Spleen (tissue), 11 donors: ENCODE measurements around the gene ITFG1. TPM values are rescaled to one million over a fixed set of nuclear protein-coding genes. Genes with fewer than 3 reads are reported as not detected.
"Not testable (repeated sequence)": the region's sequence is repeated elsewhere in the genome, so short reads cannot be mapped to it uniquely, and the experiment has no call there.

Source experiments
- DNase-seq: peaks from one replicate; pipeline ENCODE4 v3.0.0-alpha.2; 2020
- H3K27ac ChIP-seq, 8 donors: fragments of 200-600 bp; sonication (generic) in 7 of 8; 1 replicate in 4 of 8; 2 replicates in 4 of 8; pipeline versions ENCODE4 v1.5.0 to v1.8.0; 2016 to 2021; ENCODE audit warnings: inconsistent platforms in 4 of 8, mild to moderate bottlenecking in 4 of 8, moderate library complexity in 1 of 8
- H3K27me3 ChIP-seq, 7 donors: fragments of 200-600 bp; sonication (generic) in 6 of 7; replicated peaks in 1 of 7; 1 replicate in 4 of 7; 2 replicates in 3 of 7; pipeline versions ENCODE4 v1.5.0 to v1.8.0; 2016 to 2021; ENCODE audit warnings: inconsistent platforms in 3 of 7, mild to moderate bottlenecking in 1 of 7
- H3K36me3 ChIP-seq, 6 donors: fragments of 200-600 bp; sonication (generic) in 5 of 6; 1 replicate in 4 of 6; 2 replicates in 2 of 6; pipeline versions ENCODE4 v1.5.0 to v1.8.0; 2016 to 2021; ENCODE audit warnings: inconsistent platforms in 2 of 6
- H3K4me1 ChIP-seq, 6 donors: fragments of 200-600 bp; sonication (generic) in 5 of 6; 1 replicate in 3 of 6; 2 replicates in 3 of 6; pipeline versions ENCODE4 v1.5.0 to v1.8.0; 2016 to 2021; ENCODE audit warnings: inconsistent platforms in 3 of 6
- H3K4me3 ChIP-seq, 8 donors: fragments of 200-600 bp; sonication (generic) in 7 of 8; 1 replicate in 4 of 8; 2 replicates in 4 of 8; pipeline versions ENCODE4 v1.5.0 to v1.8.0; 2016 to 2021; ENCODE audit warnings: inconsistent platforms in 4 of 8, mild to moderate bottlenecking in 4 of 8, moderate library complexity in 2 of 8
- H3K9me3 ChIP-seq, 8 donors: fragments of 200-600 bp; sonication (generic) in 7 of 8; 1 replicate in 4 of 8; 2 replicates in 4 of 8; pipeline versions ENCODE4 v1.5.0 to v1.8.0; 2016 to 2021; ENCODE audit warnings: inconsistent platforms in 4 of 8
- POLR2A ChIP-seq, 3 donors: fragments of 450-650 bp; IDR thresholded peaks; one replicate each; pipeline ENCODE4 v1.5.1; 2017; ENCODE audit warnings: antibody characterized with exemption in 3 of 3, mild to moderate bottlenecking in 1 of 3
- POLR2AphosphoS5 ChIP-seq, 3 donors: sonication (generic); formaldehyde crosslinking; IDR thresholded peaks; one replicate each; pipeline ENCODE4 v1.5.1; 2017; ENCODE audit warnings: antibody characterized with exemption in 3 of 3
- WGBS, 5 donors: extraction: QIAGEN DNeasy Blood & Tissue Kit in 3 of 5; methylation state at CpG; one replicate each; pipeline versions ENCODE4 v1.1.5 to v1.1.7; 2013 to 2018; 5-methylcytosine and 5-hydroxymethylcytosine counted together
- intact Hi-C: fragments of 100-400 bp; cut with DNase I; formaldehyde crosslinking; loops from one replicate; pipeline ENCODE4 v1.15.0; 2023; ENCODE audit warnings: low total_unique reads
- polyA plus RNA-seq, 3 donors: library from polyadenylated mRNA; stranded (reverse); fragments of 200-250 nt; gene quantifications; one replicate each; pipeline ENCODE4 v1.2.1, GENCODE V29; 2013
- total RNA-seq, 7 donors: library from RNA; depleted of rRNA in 3 of 7; stranded (reverse); fragments of >200 nt in 3 of 7; fragmentation: NEBNext Ultra II Directional in 4 of 7; extraction: Animal tissue kit (Norgen Biotek cat#: 25700) in 4 of 7; gene quantifications; one replicate each; pipeline versions ENCODE4 v1.1.0 to v1.2.1, GENCODE V29; 2016 to 2021
- TF ChIP-seq, protein P1 (sequence below), 11 experiments: fragments of 200-600 bp in 7 of 11; fragments of 450-650 bp in 4 of 11; sonication (generic) in 4 of 11; IDR thresholded peaks in 8 of 11; conservative IDR thresholded peaks in 3 of 11; 1 replicate in 7 of 11; 2 replicates in 4 of 11; pipeline versions ENCODE4 v1.4.0 to v1.8.0; 2016 to 2021; ENCODE audit warnings: antibody characterized with exemption in 11 of 11, inconsistent platforms in 4 of 11, mild to moderate bottlenecking in 1 of 11
- donor health status: healthy with polysubstance abuse.
- donor health status: DM: no; HTN: no; CAD: no; lungs with moderate emphysema.
- donor health status: DM: no; HTN: no; CAD: no.
- donor health status: Bipolar disorder and iron deficiency.
- donor health status: healthy.
- donor health status: DM: no; HTN: no; CAD: no.
- donor health status: DM: yes; HTN: yes; CAD: no.

Gene ITFG1
- total and polyA plus RNA-seq, 10 donors = 9.0 to 62.3 (median 47.6) TPM

DNA sequence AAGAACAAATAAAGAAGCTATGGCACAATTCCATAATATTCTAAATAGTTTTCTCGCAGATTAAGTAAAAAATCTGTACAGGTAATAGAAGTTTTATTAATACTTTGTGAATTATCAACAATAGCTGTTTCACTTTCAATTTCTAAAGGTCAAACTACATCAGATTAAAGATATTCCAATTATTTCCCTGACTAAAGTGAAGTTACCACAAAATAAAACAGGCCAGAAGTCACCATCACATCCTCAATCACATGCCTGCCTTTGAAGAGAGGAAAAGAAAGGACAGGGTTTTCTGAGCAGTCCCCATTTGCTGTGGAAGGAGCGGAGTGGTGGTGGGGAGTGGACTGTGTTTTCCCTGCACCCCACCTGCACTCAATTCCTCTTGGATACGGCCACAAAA, 11.1 kb downstream of the ITFG1 start:
- intact Hi-C loops = no loop called here
- Histone ChIP-seq H3K4me1 (peaks cover 0 to 19% (median 6%) of the 10 kb centered on the region in 6 donors), H3K9me3 (no peaks in the 10 kb centered on the region), H3K27me3 (no peaks in the 10 kb centered on the region), H3K4me3 (no peak overlapping the region), H3K36me3 (peaks cover 0 to 89% (median 38%) of the 10 kb centered on the region in 6 donors), H3K27ac (peak overlapping the region in 1 of 8 donors; percentile 21)
- DNase-seq = no peak
- 85 to 93% (median 87%) methylated on average over 3 of the region's 3 CpGs for WGBS, 5 donors
- TF ChIP-seq, protein P1, sequence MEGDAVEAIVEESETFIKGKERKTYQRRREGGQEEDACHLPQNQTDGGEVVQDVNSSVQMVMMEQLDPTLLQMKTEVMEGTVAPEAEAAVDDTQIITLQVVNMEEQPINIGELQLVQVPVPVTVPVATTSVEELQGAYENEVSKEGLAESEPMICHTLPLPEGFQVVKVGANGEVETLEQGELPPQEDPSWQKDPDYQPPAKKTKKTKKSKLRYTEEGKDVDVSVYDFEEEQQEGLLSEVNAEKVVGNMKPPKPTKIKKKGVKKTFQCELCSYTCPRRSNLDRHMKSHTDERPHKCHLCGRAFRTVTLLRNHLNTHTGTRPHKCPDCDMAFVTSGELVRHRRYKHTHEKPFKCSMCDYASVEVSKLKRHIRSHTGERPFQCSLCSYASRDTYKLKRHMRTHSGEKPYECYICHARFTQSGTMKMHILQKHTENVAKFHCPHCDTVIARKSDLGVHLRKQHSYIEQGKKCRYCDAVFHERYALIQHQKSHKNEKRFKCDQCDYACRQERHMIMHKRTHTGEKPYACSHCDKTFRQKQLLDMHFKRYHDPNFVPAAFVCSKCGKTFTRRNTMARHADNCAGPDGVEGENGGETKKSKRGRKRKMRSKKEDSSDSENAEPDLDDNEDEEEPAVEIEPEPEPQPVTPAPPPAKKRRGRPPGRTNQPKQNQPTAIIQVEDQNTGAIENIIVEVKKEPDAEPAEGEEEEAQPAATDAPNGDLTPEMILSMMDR (IDR thresholded peaks at IDR 0.05 in 8 of 11, conservative IDR thresholded peaks at IDR 0.05 in 3 of 11) = no peak
- TF ChIP-seq POLR2AphosphoS5 (IDR thresholded peaks at IDR 0.05) (no peak), POLR2A (IDR thresholded peaks at IDR 0.05) (no peak)

DNA sequence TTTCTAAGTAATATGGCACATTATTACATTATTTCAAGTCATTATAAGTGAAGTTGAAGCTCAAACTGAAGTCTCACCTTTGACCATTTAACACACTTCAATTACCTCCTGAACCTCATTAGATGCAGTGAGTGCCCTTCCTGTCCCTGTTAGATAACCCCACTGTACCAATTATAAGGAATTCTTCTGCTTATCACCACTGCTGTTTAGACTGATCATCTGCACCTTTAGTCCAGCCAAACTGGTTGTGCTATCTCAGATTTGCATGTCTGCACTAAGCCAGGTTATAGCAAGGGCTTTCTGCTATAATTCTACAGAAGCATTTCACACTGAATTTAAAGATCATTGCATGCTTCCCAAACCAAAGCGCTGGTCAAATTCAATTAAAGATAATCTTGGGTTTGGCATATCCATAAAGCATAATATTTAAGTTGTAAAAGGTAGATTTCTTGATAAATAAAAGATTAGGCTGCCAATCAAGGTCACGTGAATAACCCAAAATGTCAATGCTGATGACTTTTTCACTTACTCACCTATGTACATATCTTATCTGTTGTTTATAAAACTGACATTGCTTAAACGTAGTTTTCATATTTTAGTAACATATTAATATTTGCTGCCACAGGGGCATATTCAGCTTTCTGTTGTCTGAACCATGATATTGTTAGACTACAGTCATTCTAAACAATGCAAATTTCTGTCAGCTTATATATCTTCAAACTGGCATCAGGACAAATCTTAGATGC, 11.9 kb downstream of the ITFG1 start:
- H3K4me1 ChIP-seq = peaks cover 0 to 17% (median 5%) of the 10 kb centered on the region in 6 donors
- intact Hi-C loops = no loop called here
- TF ChIP-seq POLR2A (IDR thresholded peaks at IDR 0.05) = no peak
- no peak for TF ChIP-seq POLR2AphosphoS5 (IDR thresholded peaks at IDR 0.05)
- TF ChIP-seq, protein P1 (IDR thresholded peaks at IDR 0.05 in 8 of 11, conservative IDR thresholded peaks at IDR 0.05 in 3 of 11) = no peak
- 80 to 97% (median 94%) methylated on average over 3 of the region's 3 CpGs for whole genome bisulfite sequencing, 5 donors
- H3K4me3 ChIP-seq = no peak overlapping the region
- no peaks in the 10 kb centered on the region for H3K27me3 ChIP-seq
- H3K27ac ChIP-seq = no peak overlapping the region
- peaks cover 0 to 83% (median 37%) of the 10 kb centered on the region in 6 donors for H3K36me3 ChIP-seq
- no peaks in the 10 kb centered on the region for H3K9me3 ChIP-seq
- DNase-seq = no peak

DNA sequence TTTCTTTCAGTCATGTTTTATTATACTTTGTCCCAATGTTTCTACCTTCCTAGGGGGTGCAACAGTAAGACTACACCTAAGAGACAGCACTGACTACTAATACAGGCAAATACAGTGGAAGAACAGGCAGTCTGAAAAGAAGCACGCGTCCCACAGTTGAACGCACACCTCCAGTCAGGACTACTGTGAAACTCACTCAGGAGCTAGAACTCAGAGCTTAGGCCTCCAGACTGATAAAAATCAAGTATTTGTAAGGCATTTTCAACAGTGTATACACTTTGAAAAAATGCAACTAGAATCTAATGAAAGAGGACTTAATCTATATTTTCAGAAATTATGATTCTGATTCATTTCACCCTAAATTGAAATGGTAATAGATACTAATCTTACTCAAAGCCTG, 14.4 kb downstream of the ITFG1 start:
- intact Hi-C loops = no loop called here
- Histone ChIP-seq H3K9me3 (peaks cover 0 to 15% (median 0%) of the 10 kb centered on the region in 8 donors), H3K27me3 (no peaks in the 10 kb centered on the region), H3K27ac (no peak overlapping the region), H3K4me1 (peaks cover 0 to 17% (median 5%) of the 10 kb centered on the region in 6 donors), H3K36me3 (peaks cover 0 to 66% (median 14%) of the 10 kb centered on the region in 6 donors), H3K4me3 (no peak overlapping the region)
- 95 to 99% (median 98%) methylated on average over 3 of the region's 3 CpGs for WGBS, 5 donors
- no peak for DNase-seq
- TF ChIP-seq, protein P1 (IDR thresholded peaks at IDR 0.05 in 8 of 11, conservative IDR thresholded peaks at IDR 0.05 in 3 of 11) = no peak
- TF ChIP-seq POLR2AphosphoS5 (IDR thresholded peaks at IDR 0.05) (no peak), POLR2A (IDR thresholded peaks at IDR 0.05) (no peak)

DNA sequence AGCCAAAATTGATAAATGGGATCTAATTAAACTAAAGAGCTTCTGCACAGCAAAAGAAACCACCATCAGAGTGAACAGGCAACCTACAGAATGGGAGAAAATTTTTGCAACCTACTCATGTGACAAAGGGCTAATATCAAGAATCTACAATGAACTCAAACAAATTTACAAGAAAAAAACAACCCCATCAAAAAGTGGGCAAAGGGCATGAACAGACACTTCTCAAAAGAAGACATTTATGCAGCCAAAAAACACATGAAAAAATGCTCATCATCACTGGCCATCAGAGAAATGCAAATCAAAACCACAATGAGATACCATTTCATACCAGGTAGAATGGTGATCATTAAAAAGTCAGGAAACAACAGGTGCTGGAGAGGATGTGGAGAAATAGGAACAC, 18.0 kb downstream of the ITFG1 start:
- DNase-seq, H3K27me3 ChIP-seq, intact Hi-C loops, H3K4me1 ChIP-seq, H3K27ac ChIP-seq, H3K4me3 ChIP-seq: not testable (repeated sequence)
- Histone ChIP-seq H3K9me3 (peaks cover 0 to 15% (median 0%) of the 10 kb centered on the region in 8 donors), H3K36me3 (peaks cover 0 to 47% (median 4%) of the 10 kb centered on the region in 6 donors)

DNA sequence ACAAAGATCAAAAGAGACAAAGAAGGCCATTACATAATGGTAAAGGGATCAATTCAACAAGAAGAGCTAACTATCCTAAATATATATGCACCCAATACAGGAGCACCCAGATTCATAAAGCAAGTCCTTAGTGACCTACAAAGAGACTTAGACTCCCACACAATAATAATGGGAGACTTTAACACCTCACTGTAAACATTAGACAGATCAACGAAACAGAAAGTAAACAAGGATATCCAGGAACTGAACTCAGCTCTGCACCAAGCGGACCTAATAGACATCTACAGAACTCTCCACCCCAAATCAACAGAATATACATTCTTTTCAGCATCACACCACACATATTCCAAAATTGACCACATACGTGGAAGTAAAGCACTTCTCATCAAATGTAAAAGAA, 20.8 kb downstream of the ITFG1 start:
- DNase-seq, intact Hi-C loops: not testable (repeated sequence)
- 88 to 98% (median 96%) methylated on average over 3 of the region's 3 CpGs for WGBS, 5 donors

DNA sequence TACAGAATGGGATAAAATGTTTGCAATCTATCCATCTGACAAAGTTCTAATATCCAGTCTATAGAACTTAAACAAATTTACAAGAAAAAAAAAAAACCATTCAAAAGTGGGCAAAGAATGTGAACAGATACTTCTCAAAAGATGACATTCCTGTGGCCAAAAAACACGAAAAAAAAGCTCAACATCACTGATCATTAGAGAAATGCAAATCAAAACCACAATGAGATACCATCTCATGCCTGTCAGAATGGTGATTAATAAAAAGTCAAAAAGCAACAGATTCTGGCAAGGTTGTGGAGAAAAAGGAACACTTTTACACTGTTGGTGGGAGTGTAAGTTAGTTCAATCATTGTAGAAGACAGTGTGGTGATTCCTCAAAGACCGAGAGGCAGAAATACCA, 26.6 kb downstream of the ITFG1 start:
- intact Hi-C loops, H3K27ac ChIP-seq, H3K27me3 ChIP-seq, H3K9me3 ChIP-seq, H3K4me3 ChIP-seq, H3K4me1 ChIP-seq, DNase-seq: not testable (repeated sequence)
- 76 to 78% (median 76%) methylated on average over 2 of the region's 2 CpGs for WGBS, 5 donors
- H3K36me3 ChIP-seq = peaks cover 0 to 29% (median 0%) of the 10 kb centered on the region in 6 donors

More for the DNA sequence above, 20.8 kb downstream of the ITFG1 start:
- not testable (repeated sequence) for H3K27ac ChIP-seq, H3K4me3 ChIP-seq, H3K4me1 ChIP-seq, H3K27me3 ChIP-seq
- Histone ChIP-seq H3K9me3 (peaks cover 0 to 15% (median 0%) of the 10 kb centered on the region in 8 donors), H3K36me3 (peaks cover 0 to 33% (median 0%) of the 10 kb centered on the region in 6 donors)
